CD8-positive, alpha-beta memory T cell (primary cell): Measurements from ENCODE around the gene WDR27. TPM values are rescaled to one million over a fixed set of nuclear protein-coding genes. Genes with fewer than 3 reads are reported as not detected.

Experiments used
- CTCF ChIA-PET: fragments of 350-600 bp; sonication (Branson Sonifier 250); formaldehyde crosslinking; loops from one replicate; lab custom pipeline; 2021; ENCODE audit warnings: antibody characterized with exemption; lab: Charles Lee
- POLR2A ChIA-PET: fragments of 350-600 bp; sonication (Branson Sonifier 250); formaldehyde crosslinking; loops from one replicate; lab custom pipeline; 2021; ENCODE audit warnings: antibody characterized with exemption; lab: Charles Lee
- DNase-seq, 5 donors: peaks; one replicate each; pipeline versions ENCODE4 v3.0.0 to v3.0.0-alpha.2; 2020 to 2022; ENCODE audit warnings: mixed read lengths in 1 of 5
- H3K27ac ChIP-seq: one replicate; pipeline ENCODE4 v1.7.0; 2013; ENCODE audit warnings: low read depth, mild to moderate bottlenecking, low read length, moderate library complexity
- H3K27me3 ChIP-seq: 2 replicates; pipeline ENCODE4 v1.7.0; 2013; ENCODE audit warnings: low read length, mild to moderate bottlenecking; ENCODE audit not compliant: insufficient read depth, poor library complexity, severe bottlenecking
- H3K36me3 ChIP-seq: 2 replicates; pipeline ENCODE4 v1.7.0; 2013; ENCODE audit warnings: mild to moderate bottlenecking, low read length, moderate library complexity; ENCODE audit not compliant: insufficient read depth
- H3K4me1 ChIP-seq: 2 replicates; pipeline ENCODE4 v1.7.0; 2013; ENCODE audit warnings: mild to moderate bottlenecking, low read length, moderate library complexity; ENCODE audit not compliant: insufficient read depth
- H3K4me3 ChIP-seq: 2 replicates; pipeline ENCODE4 v1.7.0; 2013; ENCODE audit warnings: mild to moderate bottlenecking, low read length
- H3K9me3 ChIP-seq: 2 replicates; pipeline ENCODE4 v1.7.0; 2013; ENCODE audit warnings: mild to moderate bottlenecking, low read length
- H3K27ac Mint-ChIP-seq, 8 donors: one replicate each; pipeline ENCODE4 v1.8.0; 2020 to 2021; ENCODE audit warnings: mixed read lengths in 8 of 8, mild to moderate bottlenecking in 6 of 8, inconsistent platforms in 3 of 8, moderate library complexity in 3 of 8
- H3K27me3 Mint-ChIP-seq, 2 donors: one replicate each; pipeline ENCODE4 v1.8.0; 2020 to 2021; ENCODE audit warnings: mixed read lengths in 2 of 2, mild to moderate bottlenecking in 1 of 2, moderate library complexity in 1 of 2
- H3K36me3 Mint-ChIP-seq, 3 donors: one replicate each; pipeline ENCODE4 v1.8.0; 2020 to 2021; ENCODE audit warnings: mixed read lengths in 3 of 3, inconsistent platforms in 1 of 3, mild to moderate bottlenecking in 1 of 3
- H3K4me1 Mint-ChIP-seq, 3 donors: one replicate each; pipeline ENCODE4 v1.8.0; 2020 to 2021; ENCODE audit warnings: mixed read lengths in 3 of 3, inconsistent platforms in 1 of 3, mild to moderate bottlenecking in 1 of 3
- H3K4me3 Mint-ChIP-seq, 7 donors: one replicate each; pipeline ENCODE4 v1.8.0; 2020 to 2021; ENCODE audit warnings: mixed read lengths in 7 of 7, mild to moderate bottlenecking in 6 of 7, moderate library complexity in 4 of 7, inconsistent platforms in 2 of 7
- H3K9me3 Mint-ChIP-seq, 5 donors: one replicate each; pipeline ENCODE4 v1.8.0; 2020 to 2022; ENCODE audit warnings: mixed read lengths in 5 of 5, mild to moderate bottlenecking in 3 of 5, moderate library complexity in 2 of 5, inconsistent platforms in 1 of 5
- polyA plus RNA-seq: library from polyadenylated mRNA; unstranded; fragments of 300-500 nt; fragmentation: Illumina TruSeq; gene quantifications from one replicate; pipeline ENCODE4 v1.2.3, GENCODE V29; 2021
- total RNA-seq, 2 experiments: library from RNA; stranded (reverse); gene quantifications; one replicate each; pipeline ENCODE4 v1.2.3, GENCODE V29; 2021

WDR27 gene
- total and polyA plus RNA-seq, 3 experiments from 2014 or later = 7.4 to 29.4 (median 24.5) TPM

DNA sequence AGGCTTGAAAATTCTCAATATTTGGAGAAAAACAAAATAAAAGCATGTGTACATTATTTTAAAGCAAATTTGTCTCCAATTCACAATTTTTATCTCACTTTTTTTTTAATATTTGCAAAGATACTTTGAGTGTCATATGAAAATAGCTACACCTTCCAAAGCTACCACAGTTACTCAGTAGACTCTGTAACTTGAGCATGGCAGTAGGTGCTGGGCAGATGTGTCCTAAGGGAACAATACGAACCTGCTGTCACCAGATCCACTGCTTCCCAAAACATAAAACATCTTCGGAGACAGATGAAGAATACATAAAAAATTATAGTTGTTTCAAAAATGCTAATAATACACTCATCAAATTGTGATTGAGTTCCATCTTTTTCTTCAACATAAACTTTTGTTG is 10.6 kb downstream of the WDR27 start:
- no peak overlapping the region for H3K4me3 ChIP-seq
- Mint-ChIP-seq H3K27ac (no peak overlapping the region), H3K27me3 (no peaks in the 10 kb centered on the region), H3K36me3 (peaks cover 27 to 42% (median 34%) of the 10 kb centered on the region in 3 donors), H3K4me1 (peaks cover 4 to 7% (median 6%) of the 10 kb centered on the region in 3 donors), H3K9me3 (peaks cover 2 to 13% (median 6%) of the 10 kb centered on the region in 5 donors), H3K4me3 (no peak overlapping the region)
- no peaks in the 10 kb centered on the region for H3K4me1 ChIP-seq
- CTCF ChIA-PET = no interaction called here
- POLR2A ChIA-PET = no interaction called here
- DNase-seq = no peak
- peaks cover 4% of the 10 kb centered on the region for H3K9me3 ChIP-seq
- no peaks in the 10 kb centered on the region for H3K36me3 ChIP-seq
- H3K27me3 ChIP-seq = no peaks in the 10 kb centered on the region
- H3K27ac ChIP-seq = no peak overlapping the region

- CTCF ChIA-PET = no interaction called here
- H3K4me1 ChIP-seq = no peaks in the 10 kb centered on the region
- Mint-ChIP-seq H3K4me1 (peaks cover 4 to 7% (median 6%) of the 10 kb centered on the region in 3 donors), H3K36me3 (peaks cover 41 to 58% (median 48%) of the 10 kb centered on the region in 3 donors), H3K9me3 (peaks cover 2 to 29% (median 20%) of the 10 kb centered on the region in 5 donors), H3K27ac (no peak overlapping the region), H3K4me3 (no peak overlapping the region), H3K27me3 (no peaks in the 10 kb centered on the region)
- POLR2A ChIA-PET = no interaction called here
- H3K36me3 ChIP-seq = no peaks in the 10 kb centered on the region
- no peak overlapping the region for H3K27ac ChIP-seq
- DNase-seq = no peak
- no peak overlapping the region for H3K4me3 ChIP-seq
- H3K9me3 ChIP-seq = peaks cover 4% of the 10 kb centered on the region
- no peaks in the 10 kb centered on the region for H3K27me3 ChIP-seq
These were observed 12.5 kb downstream of the WDR27 start for GRCh38 chr6:169689287-169689686.

DNA sequence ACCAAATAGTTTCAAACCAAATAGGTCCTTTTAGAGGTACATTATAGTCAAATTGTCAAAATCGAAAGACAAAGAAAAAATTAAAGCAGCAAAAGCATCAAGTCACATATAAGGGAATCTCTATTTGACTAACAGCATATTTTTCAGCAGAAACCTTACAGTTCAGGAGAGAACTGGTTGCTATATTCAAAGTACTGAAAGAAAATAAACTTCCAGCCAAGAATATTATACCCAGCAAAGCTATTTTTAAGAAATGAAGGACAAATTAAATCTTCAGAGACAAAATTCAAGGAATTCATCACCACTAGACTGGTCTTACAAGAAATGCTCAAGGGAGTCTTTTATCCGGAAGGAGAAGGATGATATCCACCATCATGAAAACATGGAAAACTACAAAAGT is 16.0 kb downstream of the WDR27 start:
- Mint-ChIP-seq H3K9me3 (peaks cover 0 to 22% (median 15%) of the 10 kb centered on the region in 5 donors), H3K4me1 (peaks cover 4 to 7% (median 6%) of the 10 kb centered on the region in 3 donors), H3K36me3 (peaks cover 47 to 74% (median 57%) of the 10 kb centered on the region in 3 donors), H3K27me3 (no peaks in the 10 kb centered on the region), H3K27ac (no peak overlapping the region), H3K4me3 (no peak overlapping the region)
- POLR2A ChIA-PET = no interaction called here
- DNase-seq = no peak
- CTCF ChIA-PET = interaction anchor here (0.9 kb wide), 1 partner anchor 105 kb away, joined by 3 read pairs; no protein-coding TSS in a partner anchor
- H3K4me3 ChIP-seq = no peak overlapping the region
- no peak overlapping the region for H3K27ac ChIP-seq
- no peaks in the 10 kb centered on the region for H3K27me3 ChIP-seq
- no peaks in the 10 kb centered on the region for H3K9me3 ChIP-seq
- H3K36me3 ChIP-seq = no peaks in the 10 kb centered on the region
- H3K4me1 ChIP-seq = no peaks in the 10 kb centered on the region

DNA sequence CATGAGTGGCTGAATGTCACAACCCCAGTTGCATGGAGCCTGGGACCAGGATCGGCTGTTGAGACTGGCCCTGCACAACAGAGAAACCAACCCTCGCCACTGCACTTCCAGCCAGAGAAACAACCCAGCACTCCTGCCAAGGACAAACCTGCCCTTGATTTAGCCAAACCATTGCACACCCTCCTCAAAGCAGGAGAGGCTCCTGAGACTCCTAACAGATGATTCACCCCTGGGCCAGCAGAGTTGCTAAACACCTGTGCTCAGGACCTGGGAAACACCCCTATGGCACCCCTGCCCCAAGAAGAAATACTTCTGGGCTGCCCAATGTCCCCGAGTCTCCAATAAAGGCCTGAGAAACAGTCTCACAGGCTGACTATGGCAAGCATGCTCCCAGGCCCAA is 17.8 kb downstream of the WDR27 start:
- H3K4me3 ChIP-seq = no peak overlapping the region
- no peaks in the 10 kb centered on the region for H3K4me1 ChIP-seq
- H3K4me1 Mint-ChIP-seq = no peaks in the 10 kb centered on the region
- peaks cover 0 to 22% (median 15%) of the 10 kb centered on the region in 5 donors for H3K9me3 Mint-ChIP-seq
- no peak for DNase-seq
- H3K27me3 ChIP-seq = no peaks in the 10 kb centered on the region
- H3K27me3 Mint-ChIP-seq = no peaks in the 10 kb centered on the region
- peak overlapping the region in 1 of 8 donors; percentile 81 for H3K27ac Mint-ChIP-seq
- peaks cover 5% of the 10 kb centered on the region for H3K36me3 ChIP-seq
- ChIA-PET POLR2A (no interaction called here), CTCF (interaction anchor here (1.1 kb wide), 1 partner anchor 9 kb away, joined by 3 read pairs; no protein-coding TSS in a partner anchor)
- H3K9me3 ChIP-seq = no peaks in the 10 kb centered on the region
- H3K4me3 Mint-ChIP-seq = peak overlapping the region in 1 of 7 donors; percentile 55
- H3K27ac ChIP-seq = no peak overlapping the region
- H3K36me3 Mint-ChIP-seq = peaks cover 51 to 84% (median 68%) of the 10 kb centered on the region in 3 donors

GRCh38 chr6:169678342-169678741 is 23.5 kb downstream of the WDR27 start:
- peaks cover 5% of the 10 kb centered on the region for H3K36me3 ChIP-seq

DNA sequence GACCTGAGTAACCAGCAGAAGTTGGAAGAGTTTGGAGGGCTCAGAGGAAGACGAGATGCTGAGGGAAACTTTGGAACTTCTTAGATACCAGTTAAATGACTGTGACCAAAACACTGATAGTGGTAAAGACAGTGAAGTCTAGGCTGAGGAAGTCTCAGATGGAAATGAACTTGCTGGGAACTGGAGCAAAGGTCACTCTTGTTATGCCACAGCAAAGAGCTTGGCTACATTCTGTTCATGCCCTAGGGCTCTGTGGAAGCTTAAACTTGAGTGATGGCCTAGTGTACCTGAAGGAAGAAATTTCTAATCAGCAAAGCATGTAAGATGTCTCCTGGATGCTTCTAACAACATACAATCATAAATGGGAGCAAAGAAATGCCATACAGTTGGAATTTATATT is 24.7 kb downstream of the WDR27 start:
- Histone ChIP-seq H3K4me3 (no peak overlapping the region), H3K36me3 (peaks cover 5% of the 10 kb centered on the region), H3K27ac (no peak overlapping the region), H3K9me3 (no peaks in the 10 kb centered on the region), H3K27me3 (no peaks in the 10 kb centered on the region), H3K4me1 (no peaks in the 10 kb centered on the region)
- Mint-ChIP-seq H3K27ac (no peak overlapping the region), H3K4me1 (no peaks in the 10 kb centered on the region), H3K4me3 (no peak overlapping the region), H3K9me3 (no peaks in the 10 kb centered on the region), H3K36me3 (peaks cover 29 to 48% (median 33%) of the 10 kb centered on the region in 3 donors), H3K27me3 (no peaks in the 10 kb centered on the region)
- DNase-seq = no peak
- ChIA-PET POLR2A (no interaction called here), CTCF (no interaction called here)

More at GRCh38 chr6:169678342-169678741, 23.5 kb downstream of the WDR27 start:
- Mint-ChIP-seq H3K27ac (no peak overlapping the region), H3K4me3 (no peak overlapping the region), H3K27me3 (no peaks in the 10 kb centered on the region), H3K4me1 (no peaks in the 10 kb centered on the region), H3K36me3 (peaks cover 31 to 52% (median 45%) of the 10 kb centered on the region in 3 donors), H3K9me3 (no peaks in the 10 kb centered on the region)
- CTCF ChIA-PET = no interaction called here
- no peaks in the 10 kb centered on the region for H3K27me3 ChIP-seq
- POLR2A ChIA-PET = no interaction called here
- H3K4me3 ChIP-seq = no peak overlapping the region
- H3K4me1 ChIP-seq = no peaks in the 10 kb centered on the region
- DNase-seq = no peak
- no peak overlapping the region for H3K27ac ChIP-seq
- H3K9me3 ChIP-seq = no peaks in the 10 kb centered on the region

DNA sequence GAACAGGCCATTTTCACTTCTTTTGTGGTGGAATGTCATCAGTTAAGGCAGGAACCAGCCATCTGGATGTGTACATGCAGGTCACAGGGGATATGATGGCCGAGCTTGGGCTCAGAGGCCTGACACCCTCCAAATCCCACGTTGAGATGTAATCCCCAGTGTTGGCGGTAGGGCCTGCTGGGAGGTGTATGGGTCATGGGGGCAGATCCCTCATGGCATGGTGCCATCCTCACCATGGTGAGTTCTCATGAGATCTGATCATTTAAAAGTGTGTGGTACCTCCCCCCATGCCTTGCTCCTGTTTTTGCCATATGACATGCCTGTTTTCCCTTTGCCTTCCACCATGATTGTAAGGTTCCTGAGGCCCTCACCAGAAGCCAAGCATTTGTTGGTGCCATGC is 26.8 kb downstream of the WDR27 start:
- H3K36me3 Mint-ChIP-seq = peaks cover 19 to 46% (median 23%) of the 10 kb centered on the region in 3 donors
- Histone ChIP-seq H3K27me3 (no peaks in the 10 kb centered on the region), H3K27ac (no peak overlapping the region), H3K36me3 (peaks cover 12% of the 10 kb centered on the region), H3K9me3 (no peaks in the 10 kb centered on the region), H3K4me3 (no peak overlapping the region), H3K4me1 (no peaks in the 10 kb centered on the region)
- H3K9me3 Mint-ChIP-seq = no peaks in the 10 kb centered on the region
- H3K4me1 Mint-ChIP-seq = peaks cover 0 to 4% (median under 1%) of the 10 kb centered on the region in 3 donors
- POLR2A ChIA-PET = no interaction called here
- no peak overlapping the region for H3K27ac Mint-ChIP-seq
- DNase-seq = no peak
- CTCF ChIA-PET = no interaction called here
- H3K4me3 Mint-ChIP-seq = no peak overlapping the region
- no peaks in the 10 kb centered on the region for H3K27me3 Mint-ChIP-seq

- ChIA-PET CTCF (no interaction called here), POLR2A (no interaction called here)
- H3K9me3 Mint-ChIP-seq = no peaks in the 10 kb centered on the region
- H3K36me3 Mint-ChIP-seq = peaks cover 5 to 52% (median 28%) of the 10 kb centered on the region in 3 donors
- Histone ChIP-seq H3K27me3 (no peaks in the 10 kb centered on the region), H3K27ac (no peak overlapping the region), H3K4me1 (no peaks in the 10 kb centered on the region), H3K4me3 (no peak overlapping the region), H3K36me3 (peaks cover 7% of the 10 kb centered on the region), H3K9me3 (no peaks in the 10 kb centered on the region)
- DNase-seq = no peak
- no peaks in the 10 kb centered on the region for H3K27me3 Mint-ChIP-seq
- peaks cover 0 to 12% (median 8%) of the 10 kb centered on the region in 3 donors for H3K4me1 Mint-ChIP-seq
- H3K4me3 Mint-ChIP-seq = no peak overlapping the region
- peak overlapping the region in 2 of 8 donors; percentile 20 to 42 for H3K27ac Mint-ChIP-seq
These were observed 30.3 kb downstream of the WDR27 start for GRCh38 chr6:169671563-169671962.
